Activated B cell treated with CpG ODN at 0.5 μM for 24 hours (primary cell): ENCODE results near the gene APOBEC3F. TPM values are rescaled to one million over a fixed set of nuclear protein-coding genes. Genes with fewer than 3 reads are reported as not detected.

Experiments
- total RNA-seq: library from RNA; stranded (reverse); gene quantifications from 2 replicates; pipeline ENCODE4 v1.2.3, GENCODE V29; 2022

The APOBEC3F gene
- total RNA-seq, 1 donor from 2014 or later: 82.4 TPM

Other genes with a start within 250 kb of the APOBEC3F start
- 7.7 and 8.4 TPM in 2 replicates for gene DNAL4, start 246.7 kb upstream of the APOBEC3F start, total RNA-seq
- gene NPTXR, start 196.8 kb upstream of the APOBEC3F start, total RNA-seq: 0.07 and 0.13 TPM in 2 replicates
- gene CBX6, start 168.6 kb upstream of the APOBEC3F start, total RNA-seq: 65.6 and 71.8 TPM in 2 replicates
- gene APOBEC3A, start 83.3 kb upstream of the APOBEC3F start, total RNA-seq: not detected in 2 replicates
- 8.0 TPM in 2 replicates for gene APOBEC3B, start 58.5 kb upstream of the APOBEC3F start, total RNA-seq
- gene APOBEC3C, start 26.6 kb upstream of the APOBEC3F start, total RNA-seq: 173 and 179 TPM in 2 replicates
- 42.6 and 52.9 TPM in 2 replicates for gene APOBEC3D, start 19.7 kb upstream of the APOBEC3F start, total RNA-seq
- 145 and 152 TPM in 2 replicates for gene APOBEC3G, start 36.4 kb downstream of the APOBEC3F start, total RNA-seq
- 1.4 TPM in 2 replicates for gene APOBEC3H, start 56.4 kb downstream of the APOBEC3F start, total RNA-seq
- gene CBX7, start 111.8 kb downstream of the APOBEC3F start, total RNA-seq: 42.6 and 45.4 TPM in 2 replicates
- not detected in 2 replicates for gene PDGFB, start 204.1 kb downstream of the APOBEC3F start, total RNA-seq